GM18519 (cell line): ENCODE data around the gene SHOC2.
A peak's percentile ranks its signal among the peaks of the same experiment; 100 is the strongest.
"Not testable (repeated sequence)": the region's sequence is repeated elsewhere in the genome, so short reads cannot be mapped to it uniquely, and the experiment has no call there.

Source experiments
- ATAC-seq: cut with Tn5 transposase; IDR thresholded peaks from one replicate; pipeline ENCODE4 v1.9.1; 2021; ENCODE audit warnings: mild to moderate bottlenecking, moderate library complexity; ENCODE audit not compliant: unreplicated experiment, low FRiP score

Gene SHOC2

DNA sequence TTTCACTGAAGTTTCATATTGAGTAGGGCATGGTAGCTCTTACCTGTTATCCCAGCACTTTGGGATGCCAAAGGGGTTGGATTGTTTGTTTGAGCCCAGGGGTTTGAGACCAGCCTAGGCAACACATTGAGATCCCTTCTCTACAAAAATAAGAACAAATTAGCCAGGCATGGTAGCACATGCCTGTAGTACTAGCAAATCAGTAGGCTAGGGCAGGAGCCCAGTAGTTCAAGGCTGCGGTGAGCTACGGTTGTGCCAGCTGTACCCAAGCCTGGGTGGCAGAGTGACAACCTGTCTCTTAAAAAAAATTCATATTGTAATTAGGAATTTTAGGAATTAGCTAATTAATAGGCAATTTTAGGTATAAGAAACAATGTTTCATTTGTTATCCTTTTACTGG is 18.4 kb upstream of the SHOC2 start:
- ATAC-seq: no peak

DNA sequence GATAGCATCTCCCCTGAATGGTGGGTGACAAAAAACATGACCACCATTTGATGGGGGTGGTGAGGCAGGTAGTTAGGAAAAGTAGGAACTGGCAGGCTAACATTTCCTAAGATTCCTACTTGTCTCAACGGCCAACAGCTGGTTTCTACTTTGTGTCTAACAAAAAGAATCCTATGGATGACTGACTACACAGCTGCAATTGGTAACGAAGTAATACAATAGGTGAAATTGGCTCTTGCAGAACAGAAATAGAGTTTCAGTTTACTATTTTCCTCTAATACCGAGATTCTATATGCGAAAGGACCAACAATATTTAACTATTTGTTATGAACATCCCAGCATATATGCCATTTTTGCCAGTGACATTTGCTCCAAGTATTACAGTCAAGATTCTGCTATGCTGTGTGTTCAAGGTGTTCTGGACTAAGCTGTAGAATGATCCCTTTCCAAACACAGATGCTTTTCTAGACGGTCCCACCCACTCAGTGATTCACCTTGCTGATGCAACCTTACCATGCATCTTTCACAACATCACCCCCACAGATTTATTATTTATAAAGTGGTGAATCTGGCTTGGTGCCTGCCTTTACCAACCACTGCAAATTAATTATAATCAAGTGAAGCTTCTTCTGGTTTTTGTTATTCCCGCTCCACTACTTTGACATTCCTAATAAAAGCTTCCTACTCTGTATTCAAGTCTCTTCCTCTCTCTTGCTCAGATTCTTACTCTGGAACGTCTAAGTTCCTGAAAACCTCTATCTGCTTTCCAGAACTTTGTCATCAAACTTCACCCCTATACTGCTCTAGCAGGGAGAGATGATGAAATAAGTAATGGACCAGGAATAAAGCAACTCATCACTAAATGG is 17.2 kb upstream of the SHOC2 start:
- ATAC-seq: no peak

DNA sequence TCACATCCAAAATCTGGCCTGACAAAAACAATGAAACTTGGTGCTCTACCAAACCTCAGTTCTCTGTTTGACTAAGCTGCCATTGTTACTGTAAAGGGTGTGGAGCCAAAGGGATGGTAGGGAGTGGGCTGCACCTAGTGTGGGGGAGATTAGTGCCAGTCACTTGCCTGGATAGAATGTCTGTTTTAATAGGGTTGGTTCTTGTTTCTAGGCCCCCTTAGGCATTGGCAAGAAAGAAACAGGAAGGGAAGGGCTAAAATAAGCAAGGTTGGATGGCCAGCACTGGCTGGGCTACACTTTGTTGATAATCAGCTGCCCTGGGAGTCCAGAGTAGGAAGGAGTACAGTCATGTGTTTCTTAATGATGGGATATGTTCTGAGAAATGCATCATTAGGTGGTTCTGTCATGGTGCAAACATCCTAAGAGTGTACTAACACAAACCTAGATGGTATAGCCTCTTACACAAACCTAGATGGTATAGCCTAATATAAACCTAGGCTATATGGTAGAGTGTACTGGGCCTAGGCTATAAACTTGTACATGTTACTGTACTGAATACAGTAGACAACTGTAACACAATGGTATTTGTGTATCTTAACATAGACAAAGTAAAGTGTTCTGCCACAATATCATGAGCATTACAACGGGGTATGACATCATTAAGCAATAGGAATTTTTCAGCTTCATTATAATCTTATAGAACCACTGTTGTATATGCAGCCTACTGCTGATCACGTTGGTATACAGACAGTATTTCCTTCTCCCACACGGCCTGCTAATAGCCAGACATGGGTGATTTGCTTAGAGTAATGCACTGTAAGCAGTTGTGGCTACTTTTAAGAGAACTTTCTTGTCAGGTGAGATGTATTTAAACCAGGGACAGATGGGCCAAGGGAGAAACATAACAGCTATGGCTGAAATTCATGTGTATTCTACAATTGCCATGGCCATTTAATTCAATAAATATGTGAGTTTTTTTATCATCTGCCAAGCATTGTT is 15.8 kb upstream of the SHOC2 start:
- peak; percentile 44 for ATAC-seq

DNA sequence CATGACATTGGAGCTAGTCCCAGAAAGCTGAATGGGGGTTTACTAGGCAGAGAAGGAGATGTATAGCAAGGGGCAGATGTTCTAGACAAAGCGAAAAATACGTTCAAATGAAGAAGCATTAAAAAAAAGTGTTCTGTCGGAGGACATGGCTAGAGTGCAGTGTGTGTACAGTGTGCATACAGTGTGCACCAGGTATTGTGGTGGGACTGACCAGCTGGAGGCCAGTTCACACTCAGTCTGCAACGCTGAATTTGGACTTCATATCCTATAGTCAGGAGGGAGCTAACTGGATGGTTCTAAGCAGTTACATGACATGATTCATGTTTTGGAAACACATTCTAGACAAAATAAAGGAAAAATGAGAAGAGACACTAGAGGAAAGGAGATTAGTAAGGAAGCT is 9.3 kb upstream of the SHOC2 start:
- no peak for ATAC-seq

DNA sequence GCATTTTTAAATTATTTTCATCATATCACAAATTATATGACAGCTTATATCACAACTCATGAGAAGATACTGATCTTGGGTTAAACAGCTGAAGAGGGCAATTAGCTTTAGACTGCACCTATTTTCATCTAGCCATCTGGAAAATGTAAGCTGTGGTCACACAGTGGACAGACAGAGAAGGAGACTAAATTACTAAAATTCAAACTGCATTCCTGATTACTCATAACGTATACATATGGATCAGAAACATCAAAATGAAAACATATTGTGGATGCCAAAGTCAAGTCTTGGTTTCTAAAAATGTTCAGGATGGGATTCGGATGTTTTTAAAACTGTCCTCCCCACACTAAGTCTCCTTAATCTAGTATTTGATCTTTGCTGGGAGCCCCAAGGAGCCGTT is 7.0 kb upstream of the SHOC2 start:
- no peak for ATAC-seq

DNA sequence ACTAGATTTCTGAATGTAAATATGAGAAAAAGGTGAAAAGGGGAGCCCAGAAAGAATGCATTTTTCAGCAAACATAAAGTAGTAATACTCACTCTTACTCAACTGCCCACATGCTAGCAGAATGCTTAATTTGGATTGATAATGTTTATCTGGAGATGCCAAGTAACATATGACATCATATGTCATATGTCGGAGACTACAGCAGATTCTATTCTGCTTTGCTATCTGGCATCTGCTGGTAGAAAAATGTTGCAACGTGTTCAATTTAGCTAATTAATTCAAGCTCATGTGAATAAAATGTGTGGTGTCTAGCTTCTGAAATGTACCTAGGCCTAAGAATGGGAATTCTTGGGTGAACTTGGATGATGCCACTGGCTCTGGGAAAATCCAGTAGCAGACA is 5.0 kb upstream of the SHOC2 start:
- no peak for ATAC-seq

DNA sequence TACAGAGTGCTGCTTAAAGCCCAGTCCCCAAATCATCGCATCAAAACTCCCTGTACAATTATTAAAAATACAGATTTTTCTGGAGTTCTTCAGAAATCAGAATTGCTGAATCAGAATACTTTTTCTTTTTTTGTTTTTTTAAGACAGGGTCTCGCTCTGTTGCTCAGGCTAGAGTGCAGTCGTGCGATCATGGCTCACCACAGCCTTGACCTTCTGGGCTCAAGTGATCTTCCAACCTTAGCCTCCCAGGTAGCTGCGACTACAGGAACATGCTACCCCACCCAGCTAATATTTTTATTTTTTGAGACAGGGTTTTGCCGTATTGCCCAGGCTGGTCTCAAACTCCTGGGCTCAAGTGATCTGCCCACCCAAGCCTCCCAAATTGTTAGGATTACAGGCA is 4.4 kb upstream of the SHOC2 start:
- ATAC-seq: no peak

DNA sequence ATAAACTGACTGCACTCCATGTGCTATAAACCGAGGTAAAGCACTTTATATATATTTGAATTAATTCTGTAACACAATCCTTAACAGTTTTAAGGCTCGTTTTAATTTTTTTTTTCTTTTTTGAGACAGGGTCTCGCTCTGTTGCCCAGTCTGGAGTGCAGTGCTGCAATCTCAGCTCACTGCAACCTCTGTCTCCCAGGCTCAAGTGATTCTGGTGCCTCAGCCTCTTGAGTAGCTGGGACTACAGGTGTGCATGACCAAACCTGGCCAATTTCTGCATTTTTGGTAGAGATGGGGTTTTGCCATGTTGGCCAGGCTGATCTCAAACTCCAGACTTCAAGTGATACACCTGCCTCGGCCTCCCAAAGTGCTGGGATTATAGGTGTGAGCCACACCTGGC is 3.8 kb upstream of the SHOC2 start:
- ATAC-seq: not testable (repeated sequence)

DNA sequence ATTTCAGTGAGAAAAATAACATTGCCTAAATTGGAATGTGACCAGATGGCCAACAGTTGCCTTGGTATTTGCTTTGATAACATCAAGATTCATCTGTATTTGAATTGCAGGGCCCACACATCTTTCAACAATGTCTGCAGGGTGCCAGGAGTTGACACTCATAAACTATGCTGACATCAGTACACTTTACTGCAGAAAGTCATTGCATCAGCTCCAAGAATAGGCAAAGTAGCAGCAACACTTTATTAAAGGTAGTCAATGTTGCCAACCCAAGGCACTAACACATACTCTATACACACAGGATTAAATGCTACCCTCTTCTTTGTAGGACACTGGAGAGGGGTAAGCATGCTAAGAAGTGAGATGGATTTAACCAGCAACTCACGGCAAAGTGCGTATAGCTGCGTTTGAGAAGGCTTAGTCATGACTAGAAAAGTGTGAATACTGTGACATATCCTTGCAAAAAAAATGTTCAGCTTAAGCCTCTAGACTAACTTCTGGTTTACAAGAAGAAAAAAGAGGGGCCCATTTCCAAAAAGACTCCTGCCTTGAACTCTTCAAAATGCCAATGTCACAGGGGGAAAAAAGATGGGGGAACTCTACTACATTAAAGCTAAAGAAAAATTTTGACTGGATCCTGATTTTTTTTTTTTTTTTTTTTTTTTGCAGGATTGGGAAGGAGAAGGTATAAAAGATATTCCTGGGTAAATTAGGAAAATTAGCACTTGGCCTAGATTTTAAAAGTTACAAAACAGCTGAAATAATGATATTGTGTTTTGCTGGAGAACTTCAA is 2.7 kb upstream of the SHOC2 start:
- no peak for ATAC-seq

DNA sequence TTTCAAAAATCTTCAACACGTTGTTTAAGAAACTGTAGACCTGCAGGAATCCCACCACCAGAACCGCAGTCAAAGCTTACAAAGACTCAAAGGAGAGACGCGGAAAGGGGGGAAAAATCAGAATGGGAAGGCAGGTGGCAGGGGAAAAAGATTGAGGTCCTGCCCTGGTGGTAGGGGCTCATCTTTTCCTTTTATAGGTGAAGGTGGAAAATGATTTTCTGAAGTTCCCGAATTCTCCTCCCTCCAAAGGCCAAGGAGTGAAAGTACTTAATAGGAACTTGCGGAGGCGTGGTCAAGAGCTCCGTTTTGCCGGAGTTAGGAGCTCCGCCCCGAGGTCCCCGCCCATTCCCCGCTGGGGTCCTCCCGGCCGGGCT is 1.1 kb upstream of the SHOC2 start:
- no peak for ATAC-seq

DNA sequence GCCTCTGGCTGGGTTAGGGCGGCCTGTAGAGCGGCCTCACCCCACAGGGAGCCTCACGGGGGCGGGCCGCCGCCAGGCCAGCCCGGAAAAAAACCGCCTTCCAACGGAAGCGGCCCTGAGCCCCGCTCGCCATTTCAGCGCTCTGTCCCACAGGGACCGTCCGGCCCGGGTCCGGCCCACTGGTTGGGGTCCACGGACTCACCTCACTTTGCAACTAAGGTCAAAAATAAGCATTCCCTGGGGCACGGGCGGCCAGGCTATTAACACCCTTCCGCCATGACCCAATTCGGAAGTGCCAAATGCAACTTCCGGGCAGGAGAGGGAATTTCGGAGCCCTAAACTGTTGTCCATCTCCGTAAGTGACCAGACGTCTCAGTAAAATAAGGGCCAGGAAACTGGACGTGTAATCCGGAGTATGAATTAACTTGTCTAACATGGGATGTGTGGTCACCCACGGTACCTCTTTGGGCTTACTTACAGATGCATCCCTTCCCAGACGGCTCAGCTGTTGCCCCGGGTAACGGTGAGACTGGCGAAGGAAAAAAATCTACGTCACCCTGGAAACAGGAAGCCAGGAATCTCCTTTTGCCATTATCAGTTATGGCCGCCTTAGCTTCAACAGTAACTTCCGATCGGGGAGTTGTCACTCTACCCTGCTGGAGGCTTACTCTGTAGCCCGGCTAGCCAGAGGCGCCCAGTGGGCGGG is 608 bp upstream of the SHOC2 start, which contains the start of gene BBIP1:
Gene BBIP1 (minus strand): TSS at position 538 of the 706 bp plus-strand sequence. CDS start 1,023 bp downstream, outside the sequence.
- peak; percentile 82 for ATAC-seq

DNA sequence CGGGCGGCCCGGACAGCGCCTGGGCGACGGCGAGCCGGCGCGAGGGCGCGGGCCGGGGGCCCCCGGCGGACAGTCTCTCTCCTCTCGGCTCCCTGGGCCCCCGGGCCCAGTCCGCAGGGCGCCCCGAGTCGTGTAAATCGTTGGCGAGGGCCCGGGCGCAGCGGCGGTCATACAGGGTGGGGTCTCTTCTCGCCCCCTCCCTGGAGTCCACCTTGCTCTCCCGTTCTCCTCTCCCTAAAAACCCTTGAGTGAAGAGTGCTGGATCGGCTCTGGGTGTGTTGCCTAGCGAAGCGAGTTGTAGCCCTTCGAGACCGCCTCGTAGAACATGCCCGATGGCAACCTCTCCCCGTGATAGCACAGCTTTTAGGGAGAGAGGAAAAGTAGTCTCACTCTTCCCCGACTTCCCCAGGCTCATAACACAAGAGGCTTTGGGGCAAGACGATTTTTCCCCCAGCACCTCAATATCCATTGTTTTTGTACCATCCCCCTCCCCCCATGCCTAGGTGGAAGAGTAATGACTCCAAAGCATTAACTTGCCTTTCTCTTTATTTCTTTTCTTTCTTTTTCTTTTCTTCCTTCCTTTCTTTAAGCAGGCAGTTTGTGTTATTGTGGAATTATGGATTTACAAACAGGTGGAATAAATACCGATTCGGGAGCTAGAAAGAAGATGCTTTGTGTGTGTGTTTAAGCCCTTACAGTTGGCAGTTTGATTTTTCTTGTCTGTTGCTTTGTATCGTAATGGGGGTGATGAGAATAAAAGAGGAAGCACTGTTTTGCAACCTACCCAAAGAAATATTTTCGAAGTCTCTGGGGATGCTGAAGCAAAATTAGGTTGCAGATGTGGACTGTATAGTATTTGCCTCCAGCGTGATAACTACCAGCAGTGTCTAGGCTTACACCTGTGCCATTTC is 822 bp downstream of the SHOC2 start:
- ATAC-seq: peak; percentile 32

DNA sequence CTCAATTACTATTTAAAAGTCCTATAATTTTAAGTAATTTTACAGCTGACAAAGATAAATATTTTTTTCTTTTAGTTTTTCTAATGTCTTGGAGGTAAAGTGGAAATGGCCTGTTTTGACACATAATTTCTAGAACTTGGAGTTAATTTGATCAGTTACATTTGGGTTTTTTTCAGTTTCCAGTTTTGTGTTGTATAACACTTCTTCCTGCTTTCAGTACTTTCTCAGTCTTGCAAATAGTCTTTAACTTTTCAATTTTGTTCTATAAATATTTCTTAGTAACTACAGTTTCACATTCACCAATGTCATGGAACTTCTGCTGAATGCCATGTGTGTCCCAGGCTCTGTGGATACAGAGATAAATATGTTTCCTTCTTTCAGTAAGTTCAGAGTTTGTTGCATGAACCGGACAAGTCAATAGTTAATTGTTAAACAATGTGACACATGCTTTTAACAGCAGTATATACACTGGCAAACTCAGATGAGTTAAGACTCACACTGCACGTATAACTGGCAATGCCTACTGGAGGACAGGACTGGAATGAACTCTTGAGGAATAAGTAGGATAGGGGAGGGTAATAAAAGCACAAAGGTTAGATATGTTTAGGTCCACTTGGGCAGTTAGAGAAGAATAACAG is 4.6 kb downstream of the SHOC2 start:
- ATAC-seq: no peak

DNA sequence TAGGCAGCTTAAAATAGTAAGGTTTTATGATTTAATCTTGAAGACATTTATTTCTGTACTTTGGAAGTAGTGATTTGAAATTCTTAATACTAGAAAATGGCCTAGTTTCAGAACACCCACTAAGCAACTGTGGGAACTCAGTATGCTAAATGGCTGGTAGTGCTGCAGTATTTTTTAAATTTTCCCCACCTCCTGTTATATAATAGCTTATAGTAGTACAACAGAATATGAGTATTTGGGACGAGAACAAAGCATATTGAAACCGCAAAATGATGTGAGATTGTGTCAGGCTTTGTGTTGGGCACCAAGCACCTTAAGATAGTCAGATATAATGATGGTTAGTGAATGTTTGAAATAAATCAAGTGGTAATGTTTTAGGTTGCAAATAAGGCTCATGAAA is 8.1 kb downstream of the SHOC2 start:
- ATAC-seq: no peak

DNA sequence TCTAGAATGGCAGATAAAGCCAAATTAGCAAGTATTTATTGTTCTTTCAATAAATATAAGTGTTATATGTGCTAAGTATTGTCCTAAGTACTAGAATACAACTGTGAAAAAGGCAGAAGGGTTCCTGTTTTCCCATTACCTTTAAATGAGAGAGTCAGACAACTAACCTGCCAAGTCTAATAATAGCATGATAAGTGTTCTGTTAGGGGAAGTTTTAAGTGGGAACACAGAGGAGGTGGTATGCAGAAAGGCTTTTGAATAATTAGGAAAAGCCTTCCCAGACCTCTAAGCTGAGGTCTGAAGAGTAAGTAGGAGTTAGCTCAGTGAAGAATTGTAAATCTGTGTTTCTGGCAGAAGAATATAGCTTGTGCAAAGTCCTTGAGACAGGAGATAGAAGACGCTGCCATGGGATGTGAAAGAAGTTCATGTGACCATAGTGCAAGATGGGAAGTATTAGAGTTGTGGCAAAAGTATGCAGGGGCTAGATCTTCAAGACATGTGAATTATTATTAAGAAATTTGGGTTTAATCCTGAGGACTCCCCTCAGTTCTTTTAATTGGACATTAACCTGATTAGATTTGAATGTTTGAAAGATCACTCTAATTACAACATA is 12.5 kb downstream of the SHOC2 start:
- no peak for ATAC-seq

DNA sequence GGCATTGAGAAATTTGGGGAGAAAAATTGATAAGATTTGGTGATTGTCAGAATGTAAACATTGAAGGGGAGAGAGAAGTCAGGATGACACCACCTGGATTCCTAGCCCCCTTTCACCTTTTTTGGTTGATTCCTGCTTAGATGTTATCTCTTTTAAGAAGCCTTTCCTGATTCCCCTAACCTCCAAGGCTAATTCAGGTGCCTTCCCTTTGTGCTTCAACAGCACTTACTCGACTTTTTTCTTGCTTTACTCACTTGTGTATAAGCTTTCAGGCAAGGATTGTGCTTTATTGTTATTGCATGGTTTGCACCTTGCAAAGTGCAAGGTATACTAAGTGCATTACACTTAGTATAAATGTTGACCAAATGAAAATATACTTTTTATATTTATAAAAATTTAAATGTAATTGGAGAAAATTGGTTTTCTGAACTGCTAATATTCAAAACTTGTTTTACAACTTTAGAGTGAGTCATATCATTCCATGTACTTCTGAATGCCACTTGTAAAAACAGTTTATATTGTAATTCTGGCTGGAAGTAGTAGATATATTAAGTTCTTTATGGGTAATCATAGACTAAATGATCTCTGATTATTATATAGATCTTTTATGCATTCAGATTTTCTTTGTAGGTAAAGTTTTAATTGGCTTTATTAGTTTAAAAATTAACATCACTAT is 13.2 kb downstream of the SHOC2 start:
- ATAC-seq: no peak

DNA sequence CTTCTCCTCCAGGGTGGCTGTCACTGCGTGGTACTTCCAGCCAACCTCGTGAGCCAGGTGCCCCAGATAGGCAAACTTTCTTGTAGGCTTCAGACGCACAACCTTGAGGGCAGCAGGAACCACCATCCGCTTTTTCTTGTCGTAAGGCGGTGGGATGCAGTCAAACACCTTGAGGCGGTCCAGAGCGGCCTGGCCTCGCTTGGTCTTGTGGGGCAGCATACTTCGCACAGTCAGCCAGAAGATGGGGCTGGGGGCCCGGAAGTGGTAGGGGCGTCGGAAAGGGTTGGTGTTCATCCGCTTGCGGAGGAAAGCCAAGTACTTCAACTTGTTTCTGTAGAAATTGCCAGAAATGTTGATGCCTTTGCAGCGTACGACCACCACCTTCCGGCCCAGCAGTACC is 17.4 kb downstream of the SHOC2 start:
- ATAC-seq: no peak
